Measurements from ENCODE around the gene EPS15. TPM values are rescaled to one million over a fixed set of nuclear protein-coding genes. Genes with fewer than 3 reads are reported as not detected.

The EPS15 gene
- total RNA-seq, 2 donors from 2014 or later, result 50.0 to 54.7 TPM

DNA sequence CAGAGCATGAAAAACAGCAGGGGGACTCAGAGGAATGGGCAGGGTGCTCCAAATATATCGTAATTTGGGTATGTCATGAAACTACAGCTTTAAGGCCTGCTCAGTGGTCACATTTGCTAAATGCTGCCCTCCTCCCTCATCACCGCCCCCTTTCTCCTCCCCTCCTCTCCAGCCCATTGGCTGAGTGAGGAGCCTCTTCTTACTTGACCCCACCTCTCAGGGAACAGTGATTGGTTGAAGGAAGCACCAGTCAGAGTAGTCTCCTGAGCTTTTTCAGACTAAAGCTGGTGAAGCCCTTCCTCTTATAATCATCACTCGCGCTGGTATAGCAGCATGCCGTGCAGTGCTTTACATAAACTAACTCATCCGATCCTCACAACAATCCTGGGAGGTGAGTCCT is 178.7 kb downstream of the EPS15 start:
- peaks cover 0 to 11% of the 10 kb centered on the region in 2 donors for H3K4me1 ChIP-seq
- H3K9me3 ChIP-seq, result no peaks in the 10 kb centered on the region
- H3K27ac ChIP-seq, result no peak overlapping the region
- H3K27me3 ChIP-seq, result peaks cover 0 to 7% of the 10 kb centered on the region in 2 donors
- H3K36me3 ChIP-seq, result no peaks in the 10 kb centered on the region
- TF ChIP-seq, protein P1, sequence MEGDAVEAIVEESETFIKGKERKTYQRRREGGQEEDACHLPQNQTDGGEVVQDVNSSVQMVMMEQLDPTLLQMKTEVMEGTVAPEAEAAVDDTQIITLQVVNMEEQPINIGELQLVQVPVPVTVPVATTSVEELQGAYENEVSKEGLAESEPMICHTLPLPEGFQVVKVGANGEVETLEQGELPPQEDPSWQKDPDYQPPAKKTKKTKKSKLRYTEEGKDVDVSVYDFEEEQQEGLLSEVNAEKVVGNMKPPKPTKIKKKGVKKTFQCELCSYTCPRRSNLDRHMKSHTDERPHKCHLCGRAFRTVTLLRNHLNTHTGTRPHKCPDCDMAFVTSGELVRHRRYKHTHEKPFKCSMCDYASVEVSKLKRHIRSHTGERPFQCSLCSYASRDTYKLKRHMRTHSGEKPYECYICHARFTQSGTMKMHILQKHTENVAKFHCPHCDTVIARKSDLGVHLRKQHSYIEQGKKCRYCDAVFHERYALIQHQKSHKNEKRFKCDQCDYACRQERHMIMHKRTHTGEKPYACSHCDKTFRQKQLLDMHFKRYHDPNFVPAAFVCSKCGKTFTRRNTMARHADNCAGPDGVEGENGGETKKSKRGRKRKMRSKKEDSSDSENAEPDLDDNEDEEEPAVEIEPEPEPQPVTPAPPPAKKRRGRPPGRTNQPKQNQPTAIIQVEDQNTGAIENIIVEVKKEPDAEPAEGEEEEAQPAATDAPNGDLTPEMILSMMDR (IDR thresholded peaks at IDR 0.05), result no peak
- DNase-seq (ENCODE audit: low spot score), result no peak
- no peak overlapping the region for H3K4me3 ChIP-seq

DNA sequence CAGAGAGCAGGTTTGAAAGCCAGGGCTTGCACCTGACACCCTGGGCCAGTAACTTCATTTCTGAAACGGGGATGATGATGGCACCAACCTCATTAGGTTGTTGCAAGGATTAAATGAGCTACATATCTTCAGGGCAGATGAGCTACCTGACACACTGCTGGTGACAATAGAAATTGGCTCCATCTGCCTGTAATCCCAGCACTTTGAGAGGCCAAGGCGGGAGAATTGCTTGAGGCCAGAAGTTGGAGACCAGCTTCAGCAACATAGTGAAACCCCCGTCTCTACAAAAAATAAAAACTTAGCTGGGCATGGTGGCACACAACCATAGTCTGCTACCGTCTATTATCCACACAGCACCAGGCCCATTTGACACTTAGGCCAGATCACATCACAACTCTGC is 182.4 kb downstream of the EPS15 start:
- TF ChIP-seq, protein P1 (IDR thresholded peaks at IDR 0.05), result no peak
- Histone ChIP-seq H3K9me3 (no peaks in the 10 kb centered on the region), H3K4me3 (no peak overlapping the region), H3K27ac (no peak overlapping the region), H3K27me3 (no peaks in the 10 kb centered on the region), H3K36me3 (no peaks in the 10 kb centered on the region), H3K4me1 (peaks cover 0 to 2% of the 10 kb centered on the region in 2 donors)
- DNase-seq (ENCODE audit: low spot score), result no peak

DNA sequence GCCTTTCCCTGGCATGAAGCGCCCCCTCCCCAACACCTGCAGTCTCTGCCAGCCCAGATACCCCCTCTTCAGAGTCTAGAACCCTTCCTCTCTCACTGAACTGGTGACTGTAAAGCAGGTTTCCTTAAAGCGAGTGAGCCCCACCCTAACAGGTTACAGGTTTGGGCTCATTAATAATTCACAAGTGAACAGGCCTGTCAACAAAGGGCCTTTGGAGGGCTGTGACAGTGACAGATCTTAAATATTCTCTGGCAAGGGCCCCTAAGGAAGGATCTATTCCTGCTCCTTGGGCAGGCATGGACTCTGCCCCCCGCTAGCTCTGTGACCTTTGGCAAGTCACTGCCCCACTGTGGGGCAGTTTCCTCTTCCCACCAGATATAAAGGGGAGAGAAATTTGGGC is 183.1 kb downstream of the EPS15 start:
- Histone ChIP-seq H3K4me1 (peaks cover 0 to 9% of the 10 kb centered on the region in 2 donors), H3K9me3 (no peaks in the 10 kb centered on the region), H3K4me3 (no peak overlapping the region), H3K27me3 (no peaks in the 10 kb centered on the region), H3K36me3 (no peaks in the 10 kb centered on the region), H3K27ac (no peak overlapping the region)
- no peak for DNase-seq (ENCODE audit: low spot score)
- TF ChIP-seq, protein P1 (IDR thresholded peaks at IDR 0.05), result no peak

DNA sequence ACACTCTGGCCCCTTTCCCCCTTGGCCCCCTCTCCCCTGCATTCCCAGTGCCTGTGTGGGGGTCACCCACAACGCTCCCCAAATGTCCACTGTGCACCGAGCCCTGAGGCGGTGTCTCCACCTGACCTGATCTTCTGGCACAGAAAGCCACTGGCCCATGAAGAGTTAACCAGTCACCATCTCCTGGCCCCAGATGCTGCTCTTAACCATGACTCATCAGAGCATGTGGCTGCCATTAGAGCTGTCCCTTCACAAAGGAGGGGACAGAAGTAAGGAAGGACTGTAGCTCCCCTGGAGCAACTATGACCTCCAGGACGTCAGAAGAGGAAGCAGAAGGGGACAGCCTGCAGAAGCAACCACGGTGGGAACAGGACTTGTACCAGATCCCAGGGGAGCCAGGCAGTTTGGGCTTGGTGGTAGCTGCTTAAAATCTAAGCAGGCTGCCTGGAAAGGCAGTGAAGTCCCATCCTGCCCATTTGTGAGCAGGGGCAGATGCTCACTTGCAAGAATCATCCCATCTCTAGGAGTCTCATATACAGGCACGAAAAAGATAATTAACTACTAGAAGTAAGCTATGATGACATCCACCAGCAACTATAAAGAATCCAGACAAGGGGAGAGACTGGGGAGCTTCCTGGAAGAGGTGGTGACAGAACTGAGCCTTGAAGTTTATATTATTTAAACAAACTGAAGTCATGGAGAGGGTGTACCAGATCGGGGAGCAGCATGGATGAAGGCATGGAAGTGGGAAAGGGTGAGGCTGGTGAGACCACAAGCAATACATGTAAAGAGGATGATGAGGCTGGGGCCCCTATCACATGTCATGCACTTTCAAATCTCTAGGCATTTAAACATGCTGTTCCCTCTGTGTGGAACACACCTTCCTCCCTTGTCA is 187.6 kb downstream of the EPS15 start:
- Histone ChIP-seq H3K27ac (peak overlapping the region; percentile 76 to 89), H3K4me1 (peaks cover 0 to 20% of the 10 kb centered on the region in 2 donors), H3K4me3 (peak overlapping the region in 1 of 2 donors; percentile 60), H3K27me3 (no peaks in the 10 kb centered on the region), H3K9me3 (no peaks in the 10 kb centered on the region), H3K36me3 (no peaks in the 10 kb centered on the region)
- DNase-seq (ENCODE audit: low spot score), result peak; percentile 65
- TF ChIP-seq, protein P1 (IDR thresholded peaks at IDR 0.05), result no peak

DNA sequence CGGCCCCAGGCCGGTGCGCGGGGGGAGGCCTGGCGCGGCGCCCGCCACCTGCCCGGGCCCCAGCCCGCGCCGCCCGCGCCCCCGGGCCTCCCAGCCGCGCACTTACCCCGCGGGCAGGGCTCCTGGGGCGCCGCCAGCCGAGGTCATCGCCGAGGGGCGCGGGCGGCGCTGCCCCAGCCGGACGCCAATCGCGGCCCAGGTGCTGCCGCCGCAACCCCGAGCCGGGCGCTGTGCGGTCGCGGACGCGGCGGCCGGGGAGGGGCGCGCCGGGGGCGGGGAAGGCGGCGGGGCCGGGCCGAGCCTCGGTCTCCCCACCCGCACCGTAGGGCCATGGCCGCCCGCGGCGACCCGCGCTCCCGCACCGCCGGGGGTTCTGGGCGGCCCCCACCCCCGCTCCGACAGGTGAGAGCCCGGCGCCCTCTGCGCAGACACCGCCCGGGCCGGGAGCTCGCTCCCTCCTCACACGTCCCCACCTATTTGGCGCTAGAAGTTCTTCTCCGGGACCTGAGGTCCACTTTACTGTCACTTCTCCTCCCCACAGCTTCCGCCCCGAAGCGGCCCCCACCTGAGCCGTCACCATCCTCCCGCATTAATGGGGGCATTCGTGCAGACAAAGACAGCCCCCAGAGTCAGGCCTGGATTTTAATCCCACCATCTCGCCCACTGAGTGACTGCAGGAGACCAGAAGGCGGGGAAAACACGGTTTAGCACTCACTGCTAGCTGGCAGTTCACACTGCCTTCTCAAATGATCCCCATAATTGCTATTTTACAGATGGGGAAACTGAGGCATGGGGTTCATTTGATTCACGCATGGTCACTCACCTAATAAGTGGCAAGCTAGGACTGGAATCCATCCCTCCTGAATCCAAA is 188.5 kb downstream of the EPS15 start, which contains the start of gene TTC39A:
TSS of gene TTC39A (minus strand) at position 232 of the 871 bp plus-strand sequence. CDS start at position 147, 85 bp downstream.
- Histone ChIP-seq H3K36me3 (no peaks in the 10 kb centered on the region), H3K27ac (peak within 1 kb of the TSS; percentile 83 to 90)

More for the DNA sequence above, 188.5 kb downstream of the EPS15 start, which contains the start of gene TTC39A:
- H3K9me3 ChIP-seq, result no peaks in the 10 kb centered on the region
- DNase-seq (ENCODE audit: low spot score), result no peak
- no peaks in the 10 kb centered on the region for H3K27me3 ChIP-seq
- H3K4me1 ChIP-seq, result peaks cover 0 to 27% of the 10 kb centered on the region in 2 donors
- peak within 1 kb of the TSS; percentile 49 to 60 for H3K4me3 ChIP-seq
- TF ChIP-seq, protein P1 (IDR thresholded peaks at IDR 0.05), result no peak

Data from right atrium auricular region (tissue), 2 donors.